PC-9 (cell line): Measurements from ENCODE around the gene PRKACA. TPM values are rescaled to one million over a fixed set of nuclear protein-coding genes. Genes with fewer than 3 reads are reported as not detected.

Experiments
- BruUV-seq: library from RNA; stranded (reverse); fragments of 400-500 nt; replicated peaks from 2 replicates; lab custom pipeline; 2021; lab: Mats Ljungman, UMichigan
- CTCF ChIA-PET: fragments of 300-600 bp; sonication (Branson Sonifier 250); formaldehyde crosslinking; loops from one replicate; lab custom pipeline; 2022; ENCODE audit warnings: antibody characterized with exemption; lab: Charles Lee
- POLR2A ChIA-PET: fragments of 300-600 bp; sonication (Branson Sonifier 250); formaldehyde crosslinking; loops from one replicate; lab custom pipeline; 2022; ENCODE audit warnings: antibody characterized with exemption; ENCODE audit not compliant: unreplicated experiment; lab: Charles Lee
- DNase-seq, 2 experiments: peaks; one replicate each; pipeline versions ENCODE4 v3.0.0 to v3.0.0-alpha.2; 2015 to 2022; ENCODE audit warnings: mixed read lengths in 1 of 2
- H2AFZ ChIP-seq: fragments of 200-600 bp; sonication (generic); 2 replicates; pipeline ENCODE4 v1.8.1; 2017; ENCODE audit warnings: antibody characterized with exemption
- H3F3A ChIP-seq: fragments of 200-600 bp; sonication (generic); 2 replicates; pipeline ENCODE4 v1.8.1; 2017; ENCODE audit warnings: antibody characterized with exemption, mild to moderate bottlenecking, low read depth; ENCODE audit not compliant: insufficient read depth
- H3K27ac ChIP-seq: fragments of 200-600 bp; sonication (generic); 2 replicates; pipeline ENCODE4 v1.6.1; 2016; ENCODE audit warnings: mixed run types
- H3K27me3 ChIP-seq: fragments of 200-600 bp; sonication (generic); 2 replicates; pipeline ENCODE4 v1.6.1; 2016; ENCODE audit warnings: low read depth, mixed run types; ENCODE audit not compliant: insufficient read depth
- H3K36me3 ChIP-seq: fragments of 200-600 bp; sonication (generic); 2 replicates; pipeline ENCODE4 v1.6.1; 2016; ENCODE audit warnings: low read depth, mixed run types
- H3K4me1 ChIP-seq: fragments of 200-600 bp; sonication (generic); replicated peaks from 2 replicates; pipeline ENCODE4 v1.6.1; 2016; ENCODE audit warnings: mixed run types; ENCODE audit not compliant: insufficient read depth
- H3K4me2 ChIP-seq: fragments of 200-600 bp; sonication (generic); 2 replicates; pipeline ENCODE4 v1.6.1; 2017; ENCODE audit warnings: mixed run types
- H3K4me3 ChIP-seq: fragments of 200-600 bp; sonication (generic); 2 replicates; pipeline ENCODE4 v1.6.1; 2016; ENCODE audit warnings: mixed run types
- H3K79me2 ChIP-seq: fragments of 200-600 bp; sonication (generic); 2 replicates; pipeline ENCODE4 v1.6.1; 2017; ENCODE audit warnings: low read depth, mixed run types
- H3K9me2 ChIP-seq: fragments of 200-600 bp; sonication (generic); 2 replicates; pipeline ENCODE4 v1.8.1; 2017; ENCODE audit warnings: mild to moderate bottlenecking; ENCODE audit not compliant: insufficient read depth
- H3K9me3 ChIP-seq: fragments of 200-600 bp; sonication (generic); 2 replicates; pipeline ENCODE4 v1.8.1; 2016; ENCODE audit warnings: low read depth; ENCODE audit not compliant: insufficient read depth
- H4K20me1 ChIP-seq: fragments of 200-600 bp; sonication (generic); 2 replicates; pipeline ENCODE4 v1.8.1; 2017; ENCODE audit not compliant: insufficient read depth
- CTCF ChIP-seq: fragments of 200-600 bp; sonication (generic); conservative IDR thresholded peaks from 2 replicates; pipeline ENCODE4 v1.6.1; 2017; ENCODE audit warnings: mixed run types, antibody characterized with exemption, mild to moderate bottlenecking, moderate library complexity
- EZH2 ChIP-seq: fragments of 200-600 bp; sonication (generic); IDR thresholded peaks from 2 replicates; pipeline ENCODE4 v1.8.0; 2017; ENCODE audit warnings: antibody characterized with exemption, low read depth
- intact Hi-C: fragments of 100-400 bp; cut with micrococcal nuclease; formaldehyde crosslinking; loops from one replicate; pipeline ENCODE4 v1.10.0; 2022; ENCODE audit not compliant: unreplicated experiment
- total RNA-seq: library from RNA; stranded (reverse); gene quantifications from 2 replicates; pipeline ENCODE4 v1.2.3, GENCODE V29; 2021

PRKACA gene
- total RNA-seq, 1 experiment from 2014 or later, result 82.8 TPM

- Histone ChIP-seq H2AFZ (no peak overlapping the region), H3F3A (peaks cover 33% of the 10 kb centered on the region), H3K36me3 (no peaks in the 10 kb centered on the region), H3K4me1 (peaks cover 13% of the 10 kb centered on the region), H3K27me3 (no peaks in the 10 kb centered on the region), H3K4me2 (no peak overlapping the region), H3K9me3 (no peaks in the 10 kb centered on the region), H3K79me2 (peaks cover 20% of the 10 kb centered on the region), H3K4me3 (no peak overlapping the region), H4K20me1 (no peaks in the 10 kb centered on the region), H3K27ac (no peak overlapping the region), H3K9me2 (no peaks in the 10 kb centered on the region)
- ChIA-PET POLR2A (no interaction called here), CTCF (interaction anchor here (0.6 to 1.1 kb wide), 2 partner anchors 23 to 247 kb away, joined by 3 to 4 read pairs; partner anchors contain the start of gene ASF1B)
- intact Hi-C loops, result no loop called here
- no TSS peak for BruUV-seq
- TF ChIP-seq CTCF (peak; percentile 33; the same call in 1 of the 2 replicates), EZH2 (no peak)
- peak; percentile 20 to 32 for DNase-seq
Measured at GRCh38 chr19:14113762-14114414, 3.7 kb downstream of the PRKACA start.

GRCh38 chr19:14112809-14113385, 4.7 kb downstream of the PRKACA start:
- POLR2A ChIA-PET, result interaction anchor here (0.7 kb wide), 1 partner anchor 20 kb away, joined by 7 read pairs; no protein-coding TSS in a partner anchor
- CTCF ChIA-PET, result interaction anchor here (0.6 kb wide), 1 partner anchor 130 kb away, joined by 10 read pairs; no protein-coding TSS in a partner anchor
- no peak overlapping the region for H3K4me2 ChIP-seq

More at GRCh38 chr19:14112809-14113385, 4.7 kb downstream of the PRKACA start:
- no peaks in the 10 kb centered on the region for H3K27me3 ChIP-seq
- peaks cover 20% of the 10 kb centered on the region for H3K79me2 ChIP-seq
- peaks cover 6% of the 10 kb centered on the region for H3K4me1 ChIP-seq
- H4K20me1 ChIP-seq, result no peaks in the 10 kb centered on the region
- intact Hi-C loops, result no loop called here
- H3K9me2 ChIP-seq, result no peaks in the 10 kb centered on the region
- peaks cover 26% of the 10 kb centered on the region; the same call in 1 of the 2 replicates for H3F3A ChIP-seq
- H3K36me3 ChIP-seq, result no peaks in the 10 kb centered on the region
- H3K9me3 ChIP-seq, result no peaks in the 10 kb centered on the region
- H3K4me3 ChIP-seq, result no peak overlapping the region
- TF ChIP-seq EZH2 (no peak), CTCF (no peak)
- no TSS peak for BruUV-seq
- no peak overlapping the region for H2AFZ ChIP-seq
- no peak overlapping the region for H3K27ac ChIP-seq
- DNase-seq, result no peak
